Thyroid gland (tissue), 4 donors: ENCODE measurements around the gene C16orf74. TPM values are rescaled to one million over a fixed set of nuclear protein-coding genes. Genes with fewer than 3 reads are reported as not detected.
A peak's percentile ranks its signal among the peaks of the same experiment; 100 is the strongest.

Experiments
- DNase-seq, 2 donors: peaks; one replicate each; pipeline ENCODE4 v3.0.0-alpha.2; 2019
- H3K27ac ChIP-seq, 3 donors: fragments of 200-600 bp; sonication (generic); 1 replicate in 2 of 3; 2 replicates in 1 of 3; pipeline ENCODE4 v1.5.1; 2016 to 2019; ENCODE audit warnings: mild to moderate bottlenecking in 1 of 3, moderate library complexity in 1 of 3
- H3K27me3 ChIP-seq: fragments of 200-600 bp; sonication (generic); one replicate; pipeline ENCODE4 v1.5.1; 2019
- H3K36me3 ChIP-seq, 2 donors: fragments of 200-600 bp; sonication (generic); one replicate each; pipeline ENCODE4 v1.5.1; 2016 to 2019
- H3K4me1 ChIP-seq, 2 donors: fragments of 200-600 bp; sonication (generic); one replicate each; pipeline ENCODE4 v1.5.1; 2017 to 2019
- H3K4me3 ChIP-seq, 3 donors: fragments of 200-600 bp; sonication (generic); replicated peaks in 1 of 3; 1 replicate in 2 of 3; 2 replicates in 1 of 3; pipeline ENCODE4 v1.5.1; 2016; ENCODE audit warnings: mild to moderate bottlenecking in 1 of 3
- H3K9me3 ChIP-seq: fragments of 200-600 bp; sonication (generic); one replicate; pipeline ENCODE4 v1.5.1; 2017
- POLR2A ChIP-seq, 2 donors: fragments of 450-650 bp; IDR thresholded peaks; one replicate each; pipeline ENCODE4 v1.6.1; 2017; ENCODE audit warnings: antibody characterized with exemption in 2 of 2, mild to moderate bottlenecking in 2 of 2, moderate library complexity in 1 of 2
- WGBS, 2 donors: methylation state at CpG; one replicate each; pipeline ENCODE4 v1.1.5; 2017; 5-methylcytosine and 5-hydroxymethylcytosine counted together
- intact Hi-C: fragments of 100-400 bp; cut with DNase I; formaldehyde crosslinking; loops from one replicate; pipeline ENCODE4 v1.15.1; 2023
- total RNA-seq, 4 donors: library from RNA; depleted of rRNA; stranded (reverse); fragments of >200 nt; gene quantifications; one replicate each; pipeline ENCODE4 v1.2.3, GENCODE V29; 2016
- TF ChIP-seq, protein P1 (sequence below), 6 experiments: fragments of 200-600 bp in 3 of 6; fragments of 450-650 bp in 3 of 6; sonication (generic) in 3 of 6; IDR thresholded peaks; one replicate each; pipeline ENCODE4 v1.5.1; 2016 to 2019; ENCODE audit warnings: antibody characterized with exemption in 6 of 6, mild to moderate bottlenecking in 2 of 6, inconsistent platforms in 1 of 6, moderate library complexity in 1 of 6

The C16orf74 gene
- total RNA-seq, 4 donors from 2014 or later = 5.1 to 8.4 (median 6.3) TPM; not detected in 1

DNA sequence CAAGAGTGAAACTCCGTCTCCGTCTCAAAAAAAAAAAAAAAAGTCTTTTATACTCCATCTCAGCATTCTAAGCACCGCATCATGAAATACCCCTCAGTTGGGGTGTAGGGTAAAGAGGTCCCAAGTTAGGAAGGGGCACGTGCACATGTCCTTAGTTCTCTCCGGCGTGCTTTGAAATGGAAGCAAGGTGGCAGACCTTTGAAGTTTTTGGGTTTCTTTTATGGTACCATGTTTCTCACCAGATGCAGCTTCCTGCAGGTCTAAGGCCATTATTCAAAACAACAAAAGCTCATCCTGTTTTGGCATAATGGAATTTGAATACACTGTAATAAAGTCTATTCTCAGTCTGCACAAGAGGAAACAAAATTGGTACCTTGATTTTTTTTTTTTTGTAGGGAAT, 38.9 kb upstream of the C16orf74 start:
- intact Hi-C loops = no loop called here
- H3K27me3 ChIP-seq = no peaks in the 10 kb centered on the region

DNA sequence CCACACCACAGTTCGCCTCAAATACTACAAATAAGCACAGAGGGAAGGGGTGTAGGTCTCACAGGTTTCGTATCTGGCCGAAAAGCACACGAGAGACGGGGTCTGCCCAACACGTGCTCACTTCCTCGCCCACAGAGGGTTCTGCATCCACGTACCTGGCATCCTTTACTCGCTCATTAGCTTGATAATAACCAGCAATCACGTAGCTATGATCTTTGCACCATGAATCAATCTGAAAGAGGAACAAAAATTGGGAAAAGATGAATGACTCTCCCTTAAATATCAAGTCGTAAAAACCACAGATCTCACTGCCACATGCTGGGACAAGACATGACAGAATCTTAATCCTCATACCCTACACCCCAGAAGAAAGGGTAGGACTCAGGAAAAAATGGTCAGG, 37.9 kb upstream of the C16orf74 start:
- intact Hi-C loops = no loop called here
- DNase-seq = no peak
- peaks cover 18 to 20% of the 10 kb centered on the region in 2 donors for H3K36me3 ChIP-seq
- TF ChIP-seq POLR2A (IDR thresholded peaks at IDR 0.05) = no peak
- TF ChIP-seq, protein P1, sequence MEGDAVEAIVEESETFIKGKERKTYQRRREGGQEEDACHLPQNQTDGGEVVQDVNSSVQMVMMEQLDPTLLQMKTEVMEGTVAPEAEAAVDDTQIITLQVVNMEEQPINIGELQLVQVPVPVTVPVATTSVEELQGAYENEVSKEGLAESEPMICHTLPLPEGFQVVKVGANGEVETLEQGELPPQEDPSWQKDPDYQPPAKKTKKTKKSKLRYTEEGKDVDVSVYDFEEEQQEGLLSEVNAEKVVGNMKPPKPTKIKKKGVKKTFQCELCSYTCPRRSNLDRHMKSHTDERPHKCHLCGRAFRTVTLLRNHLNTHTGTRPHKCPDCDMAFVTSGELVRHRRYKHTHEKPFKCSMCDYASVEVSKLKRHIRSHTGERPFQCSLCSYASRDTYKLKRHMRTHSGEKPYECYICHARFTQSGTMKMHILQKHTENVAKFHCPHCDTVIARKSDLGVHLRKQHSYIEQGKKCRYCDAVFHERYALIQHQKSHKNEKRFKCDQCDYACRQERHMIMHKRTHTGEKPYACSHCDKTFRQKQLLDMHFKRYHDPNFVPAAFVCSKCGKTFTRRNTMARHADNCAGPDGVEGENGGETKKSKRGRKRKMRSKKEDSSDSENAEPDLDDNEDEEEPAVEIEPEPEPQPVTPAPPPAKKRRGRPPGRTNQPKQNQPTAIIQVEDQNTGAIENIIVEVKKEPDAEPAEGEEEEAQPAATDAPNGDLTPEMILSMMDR (IDR thresholded peaks at IDR 0.05) = no peak
- no peaks in the 10 kb centered on the region for H3K27me3 ChIP-seq
- no peak overlapping the region for H3K27ac ChIP-seq
- no peak overlapping the region for H3K4me3 ChIP-seq
- no peaks in the 10 kb centered on the region for H3K9me3 ChIP-seq
- H3K4me1 ChIP-seq = no peaks in the 10 kb centered on the region
- 94% methylated on average over 11 of the region's 11 CpGs for WGBS, 2 donors

More for the DNA sequence above, 38.9 kb upstream of the C16orf74 start:
- no peak overlapping the region for H3K27ac ChIP-seq
- H3K4me1 ChIP-seq = no peaks in the 10 kb centered on the region
- DNase-seq = no peak
- H3K9me3 ChIP-seq = no peaks in the 10 kb centered on the region
- H3K4me3 ChIP-seq = no peak overlapping the region
- peaks cover 18 to 20% of the 10 kb centered on the region in 2 donors for H3K36me3 ChIP-seq
- no peak for TF ChIP-seq POLR2A (IDR thresholded peaks at IDR 0.05)
- TF ChIP-seq, protein P1 (IDR thresholded peaks at IDR 0.05) = no peak
- 84 to 91% methylated on average over 6 of the region's 6 CpGs for WGBS, 2 donors

DNA sequence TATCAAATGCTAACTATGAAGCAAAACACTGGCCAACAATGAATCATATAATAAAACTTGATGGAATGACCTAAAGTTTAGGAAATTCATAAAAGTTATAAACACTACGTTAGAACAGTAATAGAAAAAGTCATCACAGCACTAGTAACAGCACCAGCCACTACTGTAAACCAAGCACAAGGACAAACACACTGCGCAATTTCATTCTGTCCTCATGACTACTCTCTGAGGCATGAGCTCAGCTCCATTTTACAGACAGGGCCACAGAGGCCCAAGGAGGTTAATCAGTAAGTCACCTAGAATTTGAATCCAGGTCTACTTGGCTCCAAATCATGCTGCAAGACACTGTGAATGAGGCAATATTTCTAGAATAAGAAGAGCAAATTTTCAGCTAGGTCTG, 35.0 kb upstream of the C16orf74 start:
- TF ChIP-seq, protein P1 (IDR thresholded peaks at IDR 0.05) = no peak

DNA sequence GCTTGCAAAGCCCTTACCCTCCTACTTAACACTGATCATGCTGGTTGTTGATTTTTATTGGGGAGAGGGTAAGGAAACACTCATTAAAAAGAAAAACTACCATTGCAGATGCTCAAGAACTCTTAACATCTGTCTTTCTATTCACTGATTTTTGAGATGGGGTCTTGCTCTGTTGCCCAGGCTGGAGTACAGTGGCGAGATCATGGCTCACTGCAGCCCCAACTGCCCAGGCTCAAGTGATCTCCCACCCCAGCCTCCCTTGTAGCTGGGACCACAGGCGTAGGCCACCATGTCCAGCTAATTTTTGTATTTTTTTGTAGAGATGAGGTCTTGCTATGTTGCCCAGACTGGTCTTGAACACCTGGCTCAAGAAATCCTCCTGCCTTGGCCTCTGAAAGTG, 33.9 kb upstream of the C16orf74 start:
- intact Hi-C loops = no loop called here
- Histone ChIP-seq H3K27ac (no peak overlapping the region), H3K27me3 (no peaks in the 10 kb centered on the region), H3K36me3 (peaks cover 25 to 30% of the 10 kb centered on the region in 2 donors), H3K4me1 (peaks cover 6 to 10% of the 10 kb centered on the region in 2 donors), H3K4me3 (no peak overlapping the region), H3K9me3 (no peaks in the 10 kb centered on the region)
- 91 to 100% methylated on average over 2 of the region's 2 CpGs for WGBS, 2 donors
- TF ChIP-seq, protein P1 (IDR thresholded peaks at IDR 0.05) = no peak
- DNase-seq = no peak

More for the DNA sequence above, 35.0 kb upstream of the C16orf74 start:
- H3K4me1 ChIP-seq = peaks cover 6 to 10% of the 10 kb centered on the region in 2 donors
- H3K36me3 ChIP-seq = peaks cover 18 to 20% of the 10 kb centered on the region in 2 donors
- intact Hi-C loops = no loop called here
- H3K27me3 ChIP-seq = no peaks in the 10 kb centered on the region
- no peak for DNase-seq
- no peak overlapping the region for H3K4me3 ChIP-seq
- peak overlapping the region in 1 of 3 donors; percentile 43 for H3K27ac ChIP-seq
- H3K9me3 ChIP-seq = no peaks in the 10 kb centered on the region
- WGBS, 2 donors = 91 to 98% methylated on average over 2 of the region's 2 CpGs

DNA sequence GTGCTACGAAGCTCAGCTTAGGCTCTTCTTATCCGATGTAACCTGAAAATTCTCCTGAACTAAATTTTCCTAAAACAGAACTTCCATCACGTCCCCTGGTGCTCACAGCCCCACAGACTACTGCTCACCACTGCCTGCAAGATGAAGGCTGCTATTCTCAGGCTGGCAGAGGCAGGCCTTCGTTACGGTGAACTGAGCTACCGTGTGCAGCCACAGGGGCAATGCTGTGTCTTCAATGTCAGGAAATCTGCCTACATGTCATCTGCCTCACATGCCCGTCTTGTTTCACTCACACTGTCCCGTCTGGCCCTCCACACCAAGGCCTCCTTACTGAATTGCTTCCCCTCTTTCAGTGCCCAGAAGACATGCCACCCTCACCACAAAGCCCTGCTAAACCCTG, 32.5 kb upstream of the C16orf74 start:
- TF ChIP-seq POLR2A (IDR thresholded peaks at IDR 0.05) = no peak
- TF ChIP-seq, protein P1 (IDR thresholded peaks at IDR 0.05) = no peak
- peaks cover 33 to 35% of the 10 kb centered on the region in 2 donors for H3K36me3 ChIP-seq

More for the DNA sequence above, 32.5 kb upstream of the C16orf74 start:
- H3K9me3 ChIP-seq = no peaks in the 10 kb centered on the region
- H3K4me1 ChIP-seq = peaks cover 6 to 10% of the 10 kb centered on the region in 2 donors
- no peak for DNase-seq
- H3K27me3 ChIP-seq = no peaks in the 10 kb centered on the region
- H3K4me3 ChIP-seq = no peak overlapping the region
- WGBS, 2 donors = 94 to 97% methylated on average over 8 of the region's 8 CpGs
- intact Hi-C loops = no loop called here
- no peak overlapping the region for H3K27ac ChIP-seq
